PFSK-1 (cell line): ENCODE measurements around the gene PAX2.

Experiments
- FOXP2 ChIP-seq: optimal IDR thresholded peaks from 2 replicates; pipeline ENCODE3; 2011; ENCODE audit warnings: borderline replicate concordance, control low read depth, inconsistent platforms; ENCODE audit not compliant: insufficient read depth; ENCODE audit errors: extremely low read length, extremely low read depth
- POLR2AphosphoS5 ChIP-seq: IDR thresholded peaks from 2 replicates; pipeline ENCODE4 v1.6.1; 2012; ENCODE audit warnings: low read depth, mild to moderate bottlenecking, control low read depth, low read length, moderate library complexity

DNA sequence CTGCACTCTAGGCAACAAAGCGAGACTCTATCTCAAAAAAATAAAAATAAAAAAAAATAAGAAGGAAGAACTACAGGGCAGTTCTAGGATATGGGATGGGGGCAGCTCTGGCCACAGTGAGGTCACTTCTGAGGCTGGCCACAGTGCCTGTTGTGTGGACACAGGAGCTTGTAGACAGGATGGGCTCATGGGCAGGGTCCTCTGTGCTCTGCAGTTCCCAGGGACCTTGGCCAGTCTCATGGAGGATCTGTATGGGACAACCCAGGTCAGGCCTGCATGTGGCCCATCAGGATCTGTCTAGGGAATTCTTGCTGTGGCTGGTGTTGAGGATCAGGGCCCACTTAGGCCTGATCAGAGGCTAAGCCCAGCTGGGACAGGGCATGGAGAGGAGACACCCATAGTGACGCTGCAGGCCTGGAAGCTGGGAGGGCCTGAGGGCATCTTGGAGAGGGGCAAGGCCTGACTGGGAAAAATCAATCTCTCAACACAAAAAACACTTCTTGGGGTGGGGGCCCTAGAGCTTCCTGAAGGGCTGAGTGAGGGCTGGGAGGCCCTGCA, 19.4 kb upstream of the PAX2 start:
- no peak for TF ChIP-seq FOXP2
- TF ChIP-seq POLR2AphosphoS5: no peak
